ENCODE measurements around the gene SLC5A8. TPM values are rescaled to one million over a fixed set of nuclear protein-coding genes. Genes with fewer than 3 reads are reported as not detected.
A peak's percentile ranks its signal among the peaks of the same experiment; 100 is the strongest.

SLC5A8 gene
- total RNA-seq, 1 donor from 2014 or later = not detected

DNA sequence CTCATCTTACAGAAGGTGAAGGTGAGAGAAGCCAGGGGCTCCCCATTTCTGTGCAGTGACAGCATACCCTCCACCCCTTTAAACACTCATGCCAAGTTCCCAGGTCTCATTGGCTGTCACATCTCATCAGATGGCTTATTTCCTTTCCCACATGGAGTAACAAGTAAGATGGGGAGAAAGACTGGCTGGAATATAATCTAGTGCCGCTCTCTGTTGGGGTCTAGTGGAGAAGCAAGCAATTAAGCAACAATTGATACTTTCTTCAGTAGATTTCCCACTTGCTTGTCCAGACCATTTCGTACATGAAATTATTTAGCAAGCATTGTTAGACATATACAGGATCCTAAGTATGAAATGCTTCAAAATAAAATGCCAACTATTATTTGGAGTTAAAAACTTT, 92.2 kb downstream of the SLC5A8 start:
- no peak overlapping the region for H3K4me3 ChIP-seq (ENCODE audit: low read depth, low read length)
- DNase-seq (ENCODE audit: low read depth) = no peak
- TF ChIP-seq, protein P1, sequence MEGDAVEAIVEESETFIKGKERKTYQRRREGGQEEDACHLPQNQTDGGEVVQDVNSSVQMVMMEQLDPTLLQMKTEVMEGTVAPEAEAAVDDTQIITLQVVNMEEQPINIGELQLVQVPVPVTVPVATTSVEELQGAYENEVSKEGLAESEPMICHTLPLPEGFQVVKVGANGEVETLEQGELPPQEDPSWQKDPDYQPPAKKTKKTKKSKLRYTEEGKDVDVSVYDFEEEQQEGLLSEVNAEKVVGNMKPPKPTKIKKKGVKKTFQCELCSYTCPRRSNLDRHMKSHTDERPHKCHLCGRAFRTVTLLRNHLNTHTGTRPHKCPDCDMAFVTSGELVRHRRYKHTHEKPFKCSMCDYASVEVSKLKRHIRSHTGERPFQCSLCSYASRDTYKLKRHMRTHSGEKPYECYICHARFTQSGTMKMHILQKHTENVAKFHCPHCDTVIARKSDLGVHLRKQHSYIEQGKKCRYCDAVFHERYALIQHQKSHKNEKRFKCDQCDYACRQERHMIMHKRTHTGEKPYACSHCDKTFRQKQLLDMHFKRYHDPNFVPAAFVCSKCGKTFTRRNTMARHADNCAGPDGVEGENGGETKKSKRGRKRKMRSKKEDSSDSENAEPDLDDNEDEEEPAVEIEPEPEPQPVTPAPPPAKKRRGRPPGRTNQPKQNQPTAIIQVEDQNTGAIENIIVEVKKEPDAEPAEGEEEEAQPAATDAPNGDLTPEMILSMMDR (conservative IDR thresholded peaks at IDR 0.05; ENCODE audit: low read depth, low read length) = no peak

DNA sequence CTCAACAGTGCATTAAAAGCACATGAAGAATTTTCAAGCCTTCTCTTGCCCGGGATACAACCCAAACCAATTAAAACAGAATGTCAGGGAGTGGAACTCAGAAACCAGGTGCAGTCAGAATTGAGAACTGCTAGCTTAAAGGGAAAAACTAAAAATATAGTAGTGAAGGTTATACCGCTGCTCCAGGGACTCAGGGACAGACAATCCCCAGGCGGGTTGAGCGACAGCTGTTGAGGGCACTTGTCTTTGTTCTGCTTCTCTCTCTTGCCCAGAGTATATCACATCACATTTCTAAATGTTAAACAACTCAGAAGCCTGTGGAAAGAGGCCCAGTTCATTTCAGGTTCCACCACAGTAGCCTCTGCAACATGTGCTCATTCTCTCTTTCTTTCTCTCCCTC, 93.1 kb downstream of the SLC5A8 start:
- DNase-seq (ENCODE audit: low read depth) = no peak
- TF ChIP-seq, protein P1 (conservative IDR thresholded peaks at IDR 0.05; ENCODE audit: low read depth, low read length) = no peak
- H3K4me3 ChIP-seq (ENCODE audit: low read depth, low read length) = no peak overlapping the region

DNA sequence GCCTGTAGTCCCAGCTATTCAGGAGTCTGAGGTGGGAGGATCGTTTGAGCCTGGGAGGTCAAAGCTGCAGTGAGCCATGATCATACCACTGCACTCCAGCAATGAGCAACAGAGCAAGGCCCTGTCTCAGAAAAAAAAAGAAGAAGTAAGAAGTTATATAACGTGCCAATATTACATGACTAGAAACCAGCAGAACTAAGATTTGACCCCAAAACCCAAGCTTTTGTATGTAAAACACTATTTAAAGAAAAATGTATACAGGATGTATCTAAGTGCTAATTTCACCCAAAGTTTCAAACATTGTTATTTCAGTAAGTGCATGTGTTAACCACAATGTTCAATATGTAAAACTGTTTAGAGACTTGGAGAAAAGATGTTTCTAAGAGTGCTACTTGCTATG, 94.7 kb downstream of the SLC5A8 start:
- no peak overlapping the region for H3K4me3 ChIP-seq (ENCODE audit: low read depth, low read length)
- DNase-seq (ENCODE audit: low read depth) = no peak
- TF ChIP-seq, protein P1 (conservative IDR thresholded peaks at IDR 0.05; ENCODE audit: low read depth, low read length) = no peak

DNA sequence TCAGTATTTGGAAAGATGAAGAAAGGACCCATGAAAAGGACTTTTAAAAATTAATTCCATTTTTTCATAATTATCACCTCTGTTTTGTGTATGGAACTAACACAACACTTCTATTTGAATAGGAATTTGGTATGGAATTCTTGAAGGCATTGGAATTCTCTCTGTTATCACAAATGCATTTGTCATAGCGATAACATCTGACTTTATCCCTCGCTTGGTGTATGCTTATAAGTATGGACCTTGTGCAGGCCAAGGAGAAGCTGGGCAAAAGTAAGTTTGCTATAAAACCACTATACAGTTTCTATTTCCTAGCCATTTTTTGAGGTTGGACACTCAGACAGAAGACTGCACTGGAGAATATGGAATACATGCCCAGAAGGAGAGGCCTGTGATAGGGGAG, 98.6 kb downstream of the SLC5A8 start:
- DNase-seq (ENCODE audit: low read depth) = no peak
- H3K4me3 ChIP-seq (ENCODE audit: low read depth, low read length) = no peak overlapping the region
- TF ChIP-seq, protein P1 (conservative IDR thresholded peaks at IDR 0.05; ENCODE audit: low read depth, low read length) = no peak

DNA sequence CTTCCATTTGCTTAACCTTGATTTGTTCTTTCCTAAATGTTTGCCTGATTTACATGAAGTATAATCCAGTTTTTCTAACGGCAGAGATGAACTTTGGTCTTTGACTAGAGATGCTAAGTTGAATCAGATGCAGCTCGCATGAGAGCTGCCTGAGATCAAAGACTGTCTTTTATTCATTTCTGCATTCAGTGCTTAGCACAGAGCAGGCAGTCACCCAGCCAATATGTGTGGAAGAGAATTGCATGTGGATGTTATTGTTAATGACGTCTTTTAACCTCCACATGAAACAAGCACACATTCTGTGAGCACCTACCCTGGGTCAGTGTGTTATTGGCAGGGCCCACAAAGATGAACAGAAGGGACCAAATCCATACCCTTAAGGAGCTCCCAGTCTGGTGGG, 99.2 kb downstream of the SLC5A8 start:
- no peak for DNase-seq (ENCODE audit: low read depth)
- H3K4me3 ChIP-seq (ENCODE audit: low read depth, low read length) = no peak overlapping the region
- TF ChIP-seq, protein P1 (conservative IDR thresholded peaks at IDR 0.05; ENCODE audit: low read depth, low read length) = no peak

DNA sequence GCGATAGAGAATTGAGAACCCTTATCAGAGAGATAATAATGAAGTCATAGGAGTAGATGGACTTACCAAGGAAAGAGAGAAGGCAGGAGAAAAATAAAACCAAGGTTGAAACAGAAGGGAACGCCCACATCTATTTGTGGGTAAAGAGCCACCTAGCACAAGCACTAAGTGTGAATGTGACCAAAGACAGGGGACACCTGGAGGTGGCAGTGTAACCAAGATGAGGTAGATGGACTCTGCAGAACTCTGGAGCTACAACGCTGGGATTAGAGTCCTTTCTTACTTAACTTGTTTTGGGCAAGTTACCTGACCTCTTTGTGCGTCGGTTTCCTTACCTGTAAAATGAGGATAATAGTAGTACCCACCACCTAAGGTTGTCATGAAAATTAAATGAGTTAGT, 101.9 kb downstream of the SLC5A8 start:
- no peak for DNase-seq (ENCODE audit: low read depth)
- no peak overlapping the region for H3K4me3 ChIP-seq (ENCODE audit: low read depth, low read length)
- TF ChIP-seq, protein P1 (conservative IDR thresholded peaks at IDR 0.05; ENCODE audit: low read depth, low read length) = peak; percentile 5

DNA sequence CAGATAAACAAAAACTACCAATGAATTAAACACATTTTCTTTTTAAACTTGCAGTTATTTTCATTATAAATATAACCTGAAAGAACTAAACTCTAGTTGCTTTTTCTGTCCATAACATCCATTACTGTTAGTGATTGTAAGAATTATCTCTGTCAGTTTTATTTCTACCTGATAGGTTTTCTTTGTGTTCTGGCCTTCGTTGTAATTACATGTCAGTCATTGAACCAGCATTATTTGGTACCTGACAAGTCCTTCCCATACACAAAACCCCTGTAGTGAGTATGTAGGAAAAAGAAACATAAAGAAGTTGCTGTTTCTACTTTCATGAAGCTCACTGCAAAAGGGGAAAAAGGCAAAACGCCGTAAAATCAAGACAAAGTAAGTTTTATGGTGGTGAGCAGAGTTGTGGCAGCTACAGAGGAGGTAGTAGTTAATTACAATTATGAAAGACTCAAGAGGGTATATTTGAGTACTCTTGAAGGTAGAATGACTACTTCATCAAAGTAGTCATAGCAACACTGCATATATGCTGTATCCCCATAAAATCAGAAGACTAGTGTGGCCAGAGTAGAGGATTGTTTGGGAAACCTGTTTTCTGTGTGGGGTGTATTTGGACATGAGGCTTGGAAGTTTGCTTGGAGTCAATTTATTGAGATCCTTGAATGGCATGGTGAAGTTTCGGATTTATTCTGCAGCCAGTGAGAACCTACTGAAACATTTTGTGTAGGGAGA, 102.8 kb downstream of the SLC5A8 start:
- TF ChIP-seq, protein P1 (conservative IDR thresholded peaks at IDR 0.05; ENCODE audit: low read depth, low read length) = no peak

More for the DNA sequence above, 102.8 kb downstream of the SLC5A8 start:
- no peak overlapping the region for H3K4me3 ChIP-seq (ENCODE audit: low read depth, low read length)
- DNase-seq (ENCODE audit: low read depth) = no peak
